C4-2B (cell line): ENCODE results near the gene MBNL1.

ENCODE experiments used
- CTCF ChIP-seq: fragments of 450-650 bp; conservative IDR thresholded peaks from 2 replicates; pipeline ENCODE4 v1.5.1; 2017; ENCODE audit warnings: mild to moderate bottlenecking
- ZFX ChIP-seq: fragments of 450-650 bp; IDR thresholded peaks from 2 replicates; pipeline ENCODE4 v1.6.1; 2017

GRCh38 chr3:152359385-152360248 is 90.9 kb downstream of the MBNL1 start:
- no peak for TF ChIP-seq CTCF
- TF ChIP-seq ZFX: no peak
